Choroid plexus epithelial cell (primary cell): ENCODE measurements around the gene TTLL8.
"Not testable (repeated sequence)": the region's sequence is repeated elsewhere in the genome, so short reads cannot be mapped to it uniquely, and the experiment has no call there.

Source experiments
- DNase-seq: peaks from one replicate; pipeline ENCODE4 v3.0.0-alpha.2; 2010; ENCODE audit warnings: low read depth
- H3K4me3 ChIP-seq: 2 replicates; pipeline ENCODE4 v1.5.1; 2011; ENCODE audit warnings: low read depth, mild to moderate bottlenecking, control low read depth, low read length, moderate library complexity
- CTCF ChIP-seq: conservative IDR thresholded peaks from 2 replicates; pipeline ENCODE4 v1.5.1; 2011; ENCODE audit warnings: low read depth, mild to moderate bottlenecking, control low read depth, inconsistent platforms, low read length, moderate library complexity

TTLL8 gene

GRCh38 chr22:50087646-50088045 is 29.5 kb upstream of the TTLL8 start:
- H3K4me3 ChIP-seq, result no peak overlapping the region
- no peak for TF ChIP-seq CTCF
- no peak for DNase-seq

- not testable (repeated sequence) for H3K4me3 ChIP-seq
These were observed 28.9 kb upstream of the TTLL8 start for GRCh38 chr22:50086975-50087374.

GRCh38 chr22:50086526-50086925 is 28.4 kb upstream of the TTLL8 start:
- no peak for TF ChIP-seq CTCF
- DNase-seq, result peak; percentile 47
- H3K4me3 ChIP-seq, result no peak overlapping the region

More at GRCh38 chr22:50086975-50087374, 28.9 kb upstream of the TTLL8 start:
- DNase-seq, result not testable (repeated sequence)

GRCh38 chr22:50085211-50085972 is 27.3 kb upstream of the TTLL8 start, which contains the start of gene MLC1:
MLC1 (minus strand) TSS chr22:50085426; CDS start chr22:50084902, 524 bp downstream.
- no peak within 1 kb of the TSS for H3K4me3 ChIP-seq
- TF ChIP-seq CTCF, result no peak
- DNase-seq, result no peak

- no peak overlapping the region for H3K4me3 ChIP-seq
- no peak for DNase-seq
- TF ChIP-seq CTCF, result no peak
These were observed 26.5 kb upstream of the TTLL8 start for GRCh38 chr22:50084614-50085021.

- H3K4me3 ChIP-seq, result no peak overlapping the region
- TF ChIP-seq CTCF, result no peak
- DNase-seq, result no peak
These were observed 26.0 kb upstream of the TTLL8 start for GRCh38 chr22:50084080-50084477.

- no peak overlapping the region for H3K4me3 ChIP-seq
- no peak for DNase-seq
- TF ChIP-seq CTCF, result no peak
These were observed 25.5 kb upstream of the TTLL8 start for GRCh38 chr22:50083462-50084079.
